Mucosa of descending colon (tissue), 3 donors: ENCODE measurements around the gene KRT37. TPM values are rescaled to one million over a fixed set of nuclear protein-coding genes. Genes with fewer than 3 reads are reported as not detected.

ENCODE experiments used
- ATAC-seq: fragments of 200-7000 bp; cut with Tn5 transposase; one replicate; pipeline ENCODE4 v1.9.1; 2020; ENCODE audit warnings: mild to moderate bottlenecking, moderate library complexity
- DNase-seq, 3 donors: peaks; one replicate each; pipeline ENCODE4 v3.0.0-alpha.2; 2020
- H3K36me3 ChIP-seq: fragments of 200-600 bp; one replicate; pipeline ENCODE4 v1.8.0; 2021; ENCODE audit warnings: low read depth, mild to moderate bottlenecking
- H3K4me1 ChIP-seq: fragments of 200-600 bp; one replicate; pipeline ENCODE4 v1.8.0; 2021; ENCODE audit warnings: low read depth, mild to moderate bottlenecking
- H3K4me3 ChIP-seq: fragments of 200-600 bp; one replicate; pipeline ENCODE4 v1.8.0; 2021; ENCODE audit warnings: mild to moderate bottlenecking
- H3K9me3 ChIP-seq: fragments of 200-600 bp; one replicate; pipeline ENCODE4 v1.8.0; 2021; ENCODE audit warnings: mild to moderate bottlenecking
- intact Hi-C, 2 donors: fragments of 100-400 bp; cut with DNase I in 1 of 2; cut with micrococcal nuclease in 1 of 2; formaldehyde crosslinking; loops; one replicate each; pipeline versions ENCODE4 v1.11.0 to v1.11.1; 2022; cut with DNase I, micrococcal nuclease
- total RNA-seq, 3 donors: library from RNA; stranded (reverse); fragmentation: NEBNext Ultra II Directional in 2 of 3; extraction: Animal tissue kit (Norgen Biotek cat#: 25700) in 2 of 3; gene quantifications; one replicate each; pipeline versions ENCODE4 v1.2.1 to v1.2.4, GENCODE V29; 2021 to 2023
- TF ChIP-seq, protein P1 (sequence below): fragments of 200-600 bp; IDR thresholded peaks from one replicate; pipeline ENCODE4 v1.8.0; 2022; ENCODE audit warnings: antibody characterized with exemption, mild to moderate bottlenecking
- donor health status: DM: no; HTN: no; CAD: no; lungs with moderate emphysema.
- donor health status: DM: no; HTN: no; CAD: no.
- donor health status: DM: no; HTN: yes; CAD: no.

Gene KRT37
- total RNA-seq, 3 donors from 2014 or later = not detected

DNA sequence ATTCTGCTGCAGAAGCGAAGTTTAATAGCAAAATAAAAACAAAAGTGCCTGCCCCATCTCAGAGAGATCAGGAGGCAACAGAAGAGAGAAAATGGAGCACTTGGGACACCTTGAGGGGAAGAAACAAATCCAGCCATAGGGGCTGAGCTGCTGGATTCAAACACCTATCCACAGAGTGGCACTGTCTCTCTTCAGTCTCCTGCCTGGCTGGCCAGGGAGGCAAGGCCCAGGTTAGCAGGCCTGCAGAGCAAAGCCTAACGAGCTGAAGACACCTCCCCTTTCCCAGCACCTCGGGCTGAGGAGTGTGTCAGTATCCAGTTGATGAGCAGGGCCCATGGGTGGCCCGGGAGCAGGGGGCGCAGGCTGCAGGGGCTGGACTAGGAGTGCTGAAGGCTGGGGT is 18.2 kb downstream of the KRT37 start:
- no peak overlapping the region for H3K4me3 ChIP-seq
- DNase-seq = no peak
- ATAC-seq = no peak
- H3K9me3 ChIP-seq = no peaks in the 10 kb centered on the region
- intact Hi-C loops = no loop called here
- TF ChIP-seq, protein P1, sequence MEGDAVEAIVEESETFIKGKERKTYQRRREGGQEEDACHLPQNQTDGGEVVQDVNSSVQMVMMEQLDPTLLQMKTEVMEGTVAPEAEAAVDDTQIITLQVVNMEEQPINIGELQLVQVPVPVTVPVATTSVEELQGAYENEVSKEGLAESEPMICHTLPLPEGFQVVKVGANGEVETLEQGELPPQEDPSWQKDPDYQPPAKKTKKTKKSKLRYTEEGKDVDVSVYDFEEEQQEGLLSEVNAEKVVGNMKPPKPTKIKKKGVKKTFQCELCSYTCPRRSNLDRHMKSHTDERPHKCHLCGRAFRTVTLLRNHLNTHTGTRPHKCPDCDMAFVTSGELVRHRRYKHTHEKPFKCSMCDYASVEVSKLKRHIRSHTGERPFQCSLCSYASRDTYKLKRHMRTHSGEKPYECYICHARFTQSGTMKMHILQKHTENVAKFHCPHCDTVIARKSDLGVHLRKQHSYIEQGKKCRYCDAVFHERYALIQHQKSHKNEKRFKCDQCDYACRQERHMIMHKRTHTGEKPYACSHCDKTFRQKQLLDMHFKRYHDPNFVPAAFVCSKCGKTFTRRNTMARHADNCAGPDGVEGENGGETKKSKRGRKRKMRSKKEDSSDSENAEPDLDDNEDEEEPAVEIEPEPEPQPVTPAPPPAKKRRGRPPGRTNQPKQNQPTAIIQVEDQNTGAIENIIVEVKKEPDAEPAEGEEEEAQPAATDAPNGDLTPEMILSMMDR = no peak
- H3K4me1 ChIP-seq = no peaks in the 10 kb centered on the region
- no peaks in the 10 kb centered on the region for H3K36me3 ChIP-seq

DNA sequence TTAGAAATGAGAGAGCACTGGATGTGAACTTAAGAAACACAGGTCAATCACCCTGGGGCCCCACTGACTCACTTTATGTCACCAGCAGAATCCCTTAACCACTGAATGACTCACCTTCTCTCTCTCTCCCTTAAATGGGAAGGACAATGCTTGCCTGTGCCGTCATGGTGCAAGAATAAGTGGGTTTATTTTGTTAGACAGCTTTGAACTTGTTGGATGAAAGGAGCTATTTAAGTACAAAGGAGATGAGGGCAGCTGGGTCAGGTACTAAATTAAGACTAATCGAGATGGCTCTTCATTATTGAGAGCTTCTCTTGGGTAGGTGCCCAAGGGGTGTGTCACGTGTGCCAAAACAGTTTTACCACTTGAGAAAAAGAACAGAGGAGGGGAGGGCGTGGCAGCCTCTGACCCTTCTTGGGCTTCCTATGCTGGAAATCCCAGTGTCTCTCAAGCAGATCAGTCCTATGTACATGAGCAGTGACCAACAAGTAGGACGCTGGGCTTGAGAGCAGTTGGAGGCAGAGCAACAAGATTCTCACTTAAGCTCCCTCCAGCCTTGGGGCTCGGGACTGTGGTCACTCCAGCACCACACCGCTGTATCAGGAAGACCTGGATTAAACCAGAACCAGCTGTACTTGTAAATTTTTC is 20.2 kb downstream of the KRT37 start:
- no peaks in the 10 kb centered on the region for H3K9me3 ChIP-seq
- DNase-seq = no peak
- no peak overlapping the region for H3K4me3 ChIP-seq
- TF ChIP-seq, protein P1 = no peak
- no peaks in the 10 kb centered on the region for H3K4me1 ChIP-seq
- intact Hi-C loops = no loop called here
- no peaks in the 10 kb centered on the region for H3K36me3 ChIP-seq
- no peak for ATAC-seq

DNA sequence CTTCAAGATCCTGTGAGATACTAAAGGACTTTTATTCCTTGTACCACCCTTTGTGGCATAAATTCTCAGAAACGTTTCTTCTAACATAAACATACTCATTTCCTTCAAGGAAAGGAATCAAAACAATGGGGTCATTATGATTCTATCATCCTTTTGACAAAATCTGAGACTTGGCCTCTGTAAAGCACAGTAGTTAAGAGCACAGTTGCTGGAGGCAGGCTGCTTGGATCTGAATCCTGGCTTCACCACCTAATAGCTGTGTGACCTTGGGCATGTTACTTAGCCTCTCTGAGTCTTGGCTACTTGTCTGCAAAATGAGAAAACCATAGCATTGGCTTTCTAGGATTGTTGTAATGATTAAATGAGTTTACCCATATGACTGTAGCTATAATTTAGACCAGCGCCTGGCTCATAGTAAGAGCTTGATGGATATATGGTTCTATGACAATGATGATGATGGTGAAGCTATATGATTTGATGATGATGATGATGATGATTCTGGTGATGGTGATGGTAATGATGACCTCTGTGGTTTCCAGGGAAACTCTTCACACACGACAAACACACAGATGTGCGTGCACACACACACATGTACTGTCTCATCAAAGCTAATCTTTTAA is 20.9 kb downstream of the KRT37 start:
- no peak for DNase-seq
- TF ChIP-seq, protein P1 = no peak
- no peaks in the 10 kb centered on the region for H3K36me3 ChIP-seq
- no peaks in the 10 kb centered on the region for H3K9me3 ChIP-seq
- intact Hi-C loops = no loop called here
- H3K4me3 ChIP-seq = no peak overlapping the region
- no peaks in the 10 kb centered on the region for H3K4me1 ChIP-seq
- no peak for ATAC-seq

DNA sequence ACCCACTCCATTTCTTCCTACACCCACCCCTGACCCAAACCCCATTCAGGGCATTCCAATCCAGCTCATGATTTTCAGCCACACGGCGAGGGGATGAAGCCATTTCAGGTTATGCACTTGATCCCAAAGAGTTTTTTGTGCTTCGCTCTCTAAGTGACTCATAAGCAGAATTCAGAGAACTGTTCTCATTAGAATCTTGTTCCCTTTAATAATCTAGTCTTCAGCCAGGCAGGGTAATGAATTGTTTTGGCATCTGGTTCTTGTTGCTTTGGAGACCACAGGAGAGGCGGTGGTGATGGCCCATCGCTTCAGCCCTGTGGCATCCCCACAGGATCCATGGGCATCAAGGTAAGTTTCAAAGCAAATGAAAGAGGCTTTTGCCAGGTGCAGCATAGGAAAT is 22.2 kb downstream of the KRT37 start:
- Histone ChIP-seq H3K36me3 (no peaks in the 10 kb centered on the region), H3K4me1 (no peaks in the 10 kb centered on the region), H3K4me3 (no peak overlapping the region), H3K9me3 (no peaks in the 10 kb centered on the region)
- TF ChIP-seq, protein P1 = no peak
- ATAC-seq (no peak), DNase-seq (no peak)
- intact Hi-C loops = no loop called here

DNA sequence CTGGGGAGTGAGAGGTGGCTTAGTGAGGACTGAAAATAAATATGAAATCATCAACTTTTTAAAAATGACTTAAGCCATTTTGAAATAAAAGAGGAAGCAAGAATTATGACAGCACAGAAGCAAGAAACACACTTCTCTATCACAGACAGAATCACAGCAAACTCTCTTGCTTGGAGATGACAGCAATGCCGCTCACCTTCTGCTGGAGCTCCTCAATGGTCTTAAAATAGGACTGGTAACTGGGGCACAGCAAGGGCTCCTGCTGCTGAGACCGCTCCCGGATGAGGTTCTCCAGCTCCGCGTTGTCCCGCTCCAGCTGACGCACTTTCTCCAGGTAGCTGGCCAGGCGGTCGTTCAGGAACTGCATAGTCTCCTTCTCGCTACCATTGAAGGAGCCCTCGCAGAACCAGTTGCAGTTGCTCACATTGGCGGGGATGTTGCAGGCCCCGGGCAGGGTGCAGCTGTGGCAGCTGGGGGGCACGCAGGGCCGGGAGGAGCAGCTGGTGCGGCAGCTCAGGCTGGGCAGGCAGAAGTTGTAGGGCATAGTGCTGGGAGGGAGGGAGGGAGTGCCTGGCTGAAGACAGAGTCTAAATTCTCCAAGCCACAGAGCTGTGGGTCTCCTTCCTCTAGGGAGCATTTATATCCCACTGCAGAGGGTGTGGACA is 27.3 kb downstream of the KRT37 start, which contains the start of gene KRT31:
TSS of gene KRT31 (minus strand) at position 613 of the 665 bp plus-strand sequence. CDS start at position 544, 69 bp downstream.
- no peaks in the 10 kb centered on the region for H3K9me3 ChIP-seq

More for the DNA sequence above, 27.3 kb downstream of the KRT37 start, which contains the start of gene KRT31:
- DNase-seq (no peak), ATAC-seq (no peak)
- intact Hi-C loops = no loop called here
- H3K4me3 ChIP-seq = no peak within 1 kb of the TSS
- no peaks in the 10 kb centered on the region for H3K4me1 ChIP-seq
- H3K36me3 ChIP-seq = no peaks in the 10 kb centered on the region
- TF ChIP-seq, protein P1 = no peak
